Stimulated activated CD4-positive, alpha-beta T cell treated with anti-CD3 and anti-CD28 coated beads, Interleukin-4, amount 100 ng/mL, for 4 hours (primary cell): ENCODE results near the gene BBX.

Experiments used
- DNase-seq, 2 experiments: peaks; one replicate each; pipeline ENCODE4 v3.0.0-alpha.2; 2020

The BBX gene

DNA sequence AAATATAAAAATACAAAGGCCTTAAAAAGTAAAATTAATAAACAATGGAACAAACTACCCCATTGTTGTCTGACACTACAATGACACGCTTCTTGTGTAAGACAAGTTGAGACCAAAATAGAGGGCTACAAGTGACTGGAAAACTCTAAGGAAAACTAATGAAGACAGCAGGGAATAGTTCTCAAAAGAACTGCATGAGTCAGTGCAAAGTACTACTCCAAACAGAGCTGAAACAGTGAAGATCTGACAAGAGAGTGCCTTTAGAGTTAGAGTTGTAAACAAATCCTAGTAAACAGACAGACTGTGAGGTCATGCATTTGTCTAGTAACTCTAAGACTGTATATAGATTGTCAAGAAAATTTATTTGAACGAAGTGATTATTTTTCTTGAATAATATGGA lies 233.9 kb downstream of the BBX start:
- no peak for DNase-seq

GRCh38 chr3:107757140-107757539 lies 234.4 kb downstream of the BBX start:
- DNase-seq: no peak

DNA sequence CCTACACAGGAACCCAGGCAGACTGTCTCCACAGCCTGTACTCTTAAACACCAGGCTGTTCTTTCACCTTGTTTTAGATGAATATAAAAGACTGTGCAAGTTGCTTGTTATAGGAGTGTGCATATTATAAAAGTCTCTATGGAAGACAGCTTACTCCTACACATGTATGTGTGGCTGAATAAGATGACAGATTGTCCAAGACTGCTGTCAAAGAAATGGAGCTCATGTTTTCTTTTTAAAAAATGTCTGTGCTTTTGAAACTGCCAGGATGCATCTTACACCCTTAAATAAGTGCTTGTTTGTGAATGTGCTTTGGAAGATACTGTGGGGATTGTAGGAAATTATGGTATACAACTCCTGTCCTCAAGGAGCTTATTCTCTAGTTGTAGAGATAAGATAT lies 237.4 kb downstream of the BBX start:
- DNase-seq: no peak

GRCh38 chr3:107761391-107761790 lies 238.6 kb downstream of the BBX start:
- DNase-seq: no peak

DNA sequence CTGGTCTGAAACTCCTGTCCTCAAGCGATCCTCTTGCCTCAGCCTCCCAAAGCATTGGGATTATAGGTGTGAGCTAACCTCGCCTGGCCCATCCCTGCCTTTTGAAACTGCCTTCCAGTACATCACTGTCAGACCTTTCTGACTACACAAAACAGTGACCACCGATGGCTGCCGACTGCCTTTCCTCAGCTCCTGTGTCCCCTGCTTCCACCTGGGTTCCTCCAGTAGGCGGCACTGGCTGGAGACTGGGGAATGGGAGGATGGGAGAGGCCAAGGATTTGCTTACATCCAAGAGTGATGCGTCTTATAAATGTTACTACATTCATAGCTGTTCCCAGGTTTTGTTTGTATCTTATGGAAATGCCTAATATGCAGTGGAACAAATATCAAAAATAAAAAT lies 242.8 kb downstream of the BBX start:
- no peak for DNase-seq

DNA sequence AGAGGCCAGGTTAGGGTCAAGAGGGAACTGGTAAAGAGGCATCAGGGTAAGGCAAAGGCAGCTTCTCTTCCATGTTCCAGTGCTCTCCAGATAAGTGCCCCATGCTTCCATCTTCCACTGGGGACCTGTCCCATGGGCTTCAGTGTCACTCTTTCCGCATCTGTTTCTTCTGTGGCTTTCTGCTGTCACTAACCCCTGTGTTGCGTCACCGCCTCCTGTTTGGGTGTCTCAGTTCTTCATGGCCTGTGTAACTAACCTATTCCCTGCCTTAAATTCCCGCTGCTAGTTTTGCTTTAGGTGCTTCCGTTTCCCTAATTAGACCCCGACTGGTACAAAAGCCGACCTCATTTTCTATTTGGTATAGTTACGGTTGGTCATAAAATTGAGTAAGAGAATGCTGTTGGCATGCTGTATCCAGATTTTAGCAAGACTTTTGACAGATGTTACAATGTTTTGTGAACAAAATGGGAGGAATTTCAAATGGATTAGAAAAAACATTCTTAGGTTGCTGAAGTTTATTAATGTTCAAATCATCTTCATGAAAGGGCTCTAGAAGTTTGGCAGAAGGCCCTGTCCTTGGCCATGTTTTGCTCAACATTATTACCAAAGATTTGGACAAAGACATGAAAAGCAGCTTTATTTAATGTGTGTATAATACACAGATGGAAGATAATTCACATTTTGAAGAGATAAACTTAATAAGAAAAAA lies 245.3 kb downstream of the BBX start:
- DNase-seq: no peak

DNA sequence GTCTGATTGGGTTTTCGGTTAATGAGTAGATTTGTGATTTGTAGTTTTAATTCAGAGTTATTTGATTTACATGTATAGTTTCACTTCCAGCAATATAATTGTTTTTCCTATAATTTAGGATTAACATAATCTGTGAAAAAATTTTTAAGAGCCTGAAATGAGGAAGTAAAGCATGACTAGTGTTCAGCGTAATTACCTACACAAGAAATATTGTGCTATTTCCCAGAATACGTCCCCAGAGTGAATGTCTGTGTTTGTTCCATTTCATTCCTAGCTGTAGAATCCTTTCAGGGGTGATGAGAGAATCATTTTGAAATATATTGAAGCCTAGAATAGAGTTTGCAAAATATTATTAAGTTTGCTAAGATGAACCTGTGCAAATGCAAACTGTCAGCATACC lies 247.1 kb downstream of the BBX start:
- no peak for DNase-seq

DNA sequence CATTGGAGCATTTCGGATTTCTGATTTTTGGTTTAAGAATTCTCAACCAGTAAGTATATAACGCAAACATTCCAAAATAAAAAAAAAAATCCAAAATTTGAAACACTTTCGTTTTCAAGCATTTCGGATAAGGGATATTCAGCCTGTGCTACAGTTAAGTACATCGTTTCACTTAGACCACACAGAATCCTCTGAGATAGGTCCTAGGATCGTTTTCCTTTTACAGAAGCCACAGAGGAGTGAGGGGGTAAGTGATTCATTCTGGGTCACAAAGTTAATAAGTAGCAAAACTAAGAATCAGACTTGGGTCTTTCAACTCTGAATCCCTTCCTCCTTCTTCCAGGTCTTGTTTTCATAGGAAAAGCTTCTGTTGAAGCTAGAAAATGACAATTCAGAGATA lies 249.3 kb downstream of the BBX start:
- no peak for DNase-seq

GRCh38 chr3:107775974-107776373 lies 253.2 kb downstream of the BBX start:
- no peak for DNase-seq

GRCh38 chr3:107781253-107781652 lies 258.5 kb downstream of the BBX start:
- no peak for DNase-seq

GRCh38 chr3:107782054-107782453 lies 259.3 kb downstream of the BBX start:
- no peak for DNase-seq

DNA sequence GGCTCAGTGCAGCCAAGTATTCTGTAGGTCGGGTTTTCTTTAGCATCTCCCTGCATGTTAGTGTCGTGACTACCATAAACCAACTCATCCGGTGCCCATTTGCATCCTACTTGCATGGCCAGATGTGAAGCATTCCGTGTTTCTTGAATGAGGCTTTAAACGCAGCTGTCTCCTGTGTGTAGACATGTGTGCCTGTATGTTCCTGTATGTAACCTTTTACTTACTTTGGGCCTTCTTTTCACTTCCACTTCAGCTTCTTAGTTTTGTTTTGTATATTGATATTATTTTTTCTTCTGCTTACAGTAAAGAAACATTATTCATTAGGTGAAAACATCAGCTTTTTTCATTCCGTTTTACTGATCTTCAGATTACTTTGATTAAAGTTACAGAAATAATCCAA lies 267.9 kb downstream of the BBX start:
- no peak for DNase-seq

GRCh38 chr3:107791027-107791426 lies 268.3 kb downstream of the BBX start:
- no peak for DNase-seq

DNA sequence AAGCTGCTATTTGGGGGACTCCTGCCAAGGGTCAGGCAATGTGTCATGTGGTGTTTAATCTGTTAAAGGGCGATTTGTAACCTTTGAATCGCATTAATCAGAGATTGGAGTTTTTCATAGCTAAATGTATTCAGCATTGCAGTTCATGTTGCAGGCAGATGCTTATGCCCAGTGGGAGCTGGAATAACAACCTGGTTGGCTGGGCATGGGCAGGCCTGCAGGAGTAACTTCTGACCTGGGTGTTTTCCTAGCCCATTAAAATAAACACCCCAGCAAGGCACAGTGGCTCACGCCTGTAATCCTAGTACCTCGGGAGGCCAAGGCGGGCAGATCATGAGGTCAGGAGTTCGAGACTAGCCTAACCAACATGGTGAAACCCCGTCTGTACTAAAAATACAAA lies 268.7 kb downstream of the BBX start:
- DNase-seq: no peak

DNA sequence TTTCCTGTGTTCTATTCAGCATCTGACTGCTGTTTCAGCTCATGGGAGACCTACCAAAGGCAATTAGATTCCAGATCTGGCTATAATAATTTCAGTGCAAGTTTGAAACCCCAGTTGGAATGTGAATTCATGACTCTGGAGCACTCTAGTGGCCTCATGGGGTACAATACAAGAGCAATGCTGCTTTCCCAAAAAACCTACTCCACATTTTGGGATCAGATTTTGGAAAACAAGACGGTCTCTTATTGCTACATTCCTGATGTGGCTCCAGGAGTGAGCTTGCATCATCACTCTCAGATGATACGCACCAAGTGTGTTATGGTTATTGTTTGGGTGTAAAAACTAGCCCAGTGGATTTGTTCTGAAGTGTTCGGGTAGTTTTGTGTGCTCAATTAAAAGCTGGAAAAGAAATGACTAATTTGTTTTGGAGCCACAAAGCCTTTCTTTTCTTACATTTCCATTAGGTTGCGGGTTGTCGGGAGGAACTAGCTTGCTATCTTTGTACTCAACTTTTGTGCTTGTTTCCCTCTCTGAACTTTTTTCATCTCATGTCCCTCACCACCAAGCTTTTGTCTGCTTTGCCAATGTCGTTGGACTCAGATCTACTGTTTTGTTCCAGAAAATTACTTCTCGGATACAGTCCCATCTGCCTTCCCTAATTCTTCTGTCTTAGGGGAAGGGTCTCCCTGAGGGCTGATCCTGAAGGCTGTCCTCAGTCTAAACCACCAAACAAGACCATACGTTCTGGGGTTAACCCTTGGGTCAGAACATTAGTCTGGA lies 272.1 kb downstream of the BBX start:
- DNase-seq: no peak

GRCh38 chr3:107795514-107796094 lies 272.8 kb downstream of the BBX start:
- no peak for DNase-seq

DNA sequence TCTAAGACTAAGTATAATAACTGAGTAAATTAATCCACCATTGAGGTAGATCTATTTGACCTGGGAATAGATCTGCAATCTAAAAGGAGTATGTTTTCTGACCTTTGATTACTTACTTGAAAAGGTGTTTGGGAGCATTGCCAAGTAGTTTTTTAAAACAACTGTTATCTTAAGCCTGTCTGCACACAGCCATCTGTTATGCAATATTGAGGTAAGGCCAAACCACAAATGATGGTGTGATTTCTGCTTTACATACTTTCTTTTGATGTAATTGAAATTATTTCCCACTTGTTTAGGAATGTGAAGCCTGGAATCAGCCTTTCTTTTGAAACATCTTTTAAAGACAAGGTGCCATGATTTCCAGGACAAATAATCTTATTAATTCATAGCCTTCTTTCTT lies 274.0 kb downstream of the BBX start:
- DNase-seq: no peak

DNA sequence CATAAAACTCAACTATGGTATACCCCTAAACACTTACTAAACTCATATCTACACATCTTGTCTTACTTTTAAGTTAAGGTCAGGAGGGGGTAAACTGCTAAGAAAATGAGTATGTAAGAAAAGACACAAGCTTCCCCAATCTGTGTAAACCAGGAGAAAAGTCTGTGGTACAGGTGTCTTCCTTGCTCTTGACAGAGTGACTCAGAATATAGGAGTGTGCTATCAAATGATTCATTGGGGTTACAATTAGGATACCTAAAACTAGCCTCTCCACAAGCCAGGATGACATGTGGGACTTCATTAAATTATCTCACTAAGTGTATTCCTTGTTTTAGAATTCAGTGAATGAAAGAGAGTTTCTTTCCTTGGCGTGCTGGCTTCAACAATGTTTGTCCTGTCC lies 274.8 kb downstream of the BBX start:
- DNase-seq: no peak

GRCh38 chr3:107798381-107798780 lies 275.6 kb downstream of the BBX start:
- DNase-seq: no peak

- DNase-seq: no peak
Observed at GRCh38 chr3:107800710-107801109, 277.9 kb downstream of the BBX start.

DNA sequence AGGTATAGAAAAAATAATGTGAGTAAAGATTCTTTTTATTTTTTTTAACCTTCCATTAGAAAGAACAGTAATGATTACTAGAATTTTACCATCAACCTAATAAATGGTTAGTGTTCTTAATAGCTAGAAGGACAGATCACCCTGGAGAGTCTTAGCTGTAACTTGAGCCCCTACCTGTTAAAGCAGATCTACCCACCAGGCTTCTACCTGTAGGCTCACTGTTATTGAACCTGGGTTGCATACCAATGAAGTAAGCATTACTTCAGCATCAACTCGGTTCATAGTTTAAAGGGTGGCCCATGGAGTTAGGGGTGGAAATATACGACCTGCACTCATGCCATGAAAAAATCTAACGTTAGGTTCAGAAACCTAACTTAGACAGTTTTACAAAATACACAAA lies 280.4 kb downstream of the BBX start:
- no peak for DNase-seq

GRCh38 chr3:107806021-107806420 lies 283.3 kb downstream of the BBX start:
- no peak for DNase-seq

- no peak for DNase-seq
Observed at GRCh38 chr3:107806536-107806935, 283.8 kb downstream of the BBX start.
